GM19193 (cell line): ENCODE measurements around the gene TSPAN8.

Experiments used
- POLR2A ChIP-seq: IDR thresholded peaks from 4 replicates; pipeline ENCODE4 v1.6.1; 2011; ENCODE audit not compliant: insufficient read depth, insufficient read length; ENCODE audit errors: extremely low read depth

The TSPAN8 gene

GRCh38 chr12:71139153-71139735 is 18.6 kb downstream of the TSPAN8 start:
- TF ChIP-seq POLR2A, result no peak

GRCh38 chr12:71138011-71138410 is 19.8 kb downstream of the TSPAN8 start:
- TF ChIP-seq POLR2A, result no peak

DNA sequence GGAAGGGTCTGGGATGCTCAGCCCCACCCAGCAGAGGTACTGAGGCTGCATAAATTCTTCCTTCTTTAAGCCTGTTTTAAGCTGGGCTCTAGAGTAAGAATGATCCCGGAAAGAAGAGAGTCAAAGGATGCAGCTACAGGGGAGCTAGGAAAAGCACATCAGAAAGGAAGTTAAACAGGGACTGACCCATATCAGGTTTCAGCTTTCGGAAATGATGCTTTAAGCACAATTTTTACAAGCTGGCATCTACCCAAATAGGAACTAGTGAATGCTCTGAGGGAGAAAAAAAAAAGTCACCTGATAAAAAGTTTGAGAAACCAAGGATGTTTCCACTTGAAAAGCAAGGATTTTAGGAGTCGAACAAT is 22.0 kb downstream of the TSPAN8 start:
- no peak for TF ChIP-seq POLR2A

GRCh38 chr12:71135077-71135811 is 22.6 kb downstream of the TSPAN8 start:
- TF ChIP-seq POLR2A, result no peak

DNA sequence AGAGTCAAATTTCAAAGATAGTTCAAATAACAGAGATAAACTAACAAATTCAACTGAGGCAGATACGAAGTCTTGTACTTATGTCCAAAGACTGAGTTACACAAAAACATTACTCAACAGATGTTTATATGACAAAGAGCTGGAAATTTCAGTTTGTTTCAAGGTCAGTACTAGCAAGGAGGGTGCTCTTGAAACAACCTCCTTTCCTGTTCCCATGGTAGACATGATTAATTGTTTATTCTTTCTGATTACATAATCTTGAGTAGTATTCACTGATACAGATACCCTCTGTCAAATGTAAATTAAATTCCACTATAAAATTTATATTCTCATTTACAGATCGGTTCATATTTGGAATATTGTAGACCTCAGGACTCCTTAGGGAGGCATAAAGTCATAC is 23.4 kb downstream of the TSPAN8 start:
- TF ChIP-seq POLR2A, result no peak

GRCh38 chr12:71130521-71131069 is 27.2 kb downstream of the TSPAN8 start:
- TF ChIP-seq POLR2A, result no peak

DNA sequence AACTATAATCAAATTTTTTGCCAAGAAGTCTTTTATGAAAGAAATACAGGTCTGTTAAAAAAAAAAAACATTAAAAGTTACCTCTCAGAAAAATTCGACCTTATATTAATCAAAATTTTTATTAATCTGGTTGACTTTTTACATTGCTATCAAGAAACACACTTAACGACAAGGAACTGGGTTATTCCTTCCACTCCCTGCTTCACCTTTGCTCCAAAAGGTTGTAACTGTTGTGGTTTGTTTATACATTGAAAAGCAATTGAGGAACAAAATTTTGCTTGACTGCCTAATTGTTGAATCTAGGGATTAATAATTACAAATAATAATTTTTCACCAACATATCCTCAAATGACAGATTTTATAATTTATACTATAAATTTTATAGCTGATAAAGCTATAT is 28.4 kb downstream of the TSPAN8 start:
- no peak for TF ChIP-seq POLR2A

- TF ChIP-seq POLR2A, result no peak
These were observed 29.5 kb downstream of the TSPAN8 start for GRCh38 chr12:71128191-71128788.

DNA sequence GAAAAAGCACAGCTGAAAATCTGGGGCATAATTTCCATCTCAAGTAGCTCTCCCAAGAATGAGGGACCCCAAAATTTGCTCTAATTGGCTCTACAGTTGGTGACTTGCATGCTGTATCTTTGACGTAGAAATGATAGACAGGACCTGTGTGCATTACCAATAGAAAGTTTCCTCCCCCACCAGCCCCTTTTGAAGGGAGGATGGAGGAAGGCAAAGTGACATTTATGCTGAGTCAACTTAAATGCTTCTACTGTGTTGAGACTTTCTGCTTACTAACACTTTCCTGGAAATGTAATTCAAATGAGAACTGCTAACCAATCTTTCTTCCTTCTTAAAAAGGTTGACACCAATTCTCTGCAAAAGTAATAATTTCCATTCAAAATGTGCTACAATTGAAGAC is 31.9 kb downstream of the TSPAN8 start:
- no peak for TF ChIP-seq POLR2A

DNA sequence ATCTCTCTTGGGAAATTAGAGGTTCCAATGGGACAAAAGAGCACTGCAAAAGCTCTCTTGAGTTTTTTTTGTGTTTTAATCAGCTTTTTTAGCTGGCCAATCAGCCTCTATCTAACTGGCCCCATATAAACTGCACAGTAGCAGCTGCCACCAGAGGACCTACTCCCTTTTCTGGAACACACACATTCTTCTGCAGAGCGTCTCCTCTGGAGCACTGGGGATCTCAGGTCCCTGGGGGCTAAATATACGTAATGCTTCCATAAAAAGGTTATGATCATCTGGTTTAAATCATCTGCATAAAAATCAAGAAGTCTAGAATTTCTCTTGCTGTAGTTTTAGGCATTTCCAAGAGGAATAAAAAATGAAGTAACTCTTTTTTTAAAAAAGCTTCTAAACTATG is 32.3 kb downstream of the TSPAN8 start:
- TF ChIP-seq POLR2A, result no peak

DNA sequence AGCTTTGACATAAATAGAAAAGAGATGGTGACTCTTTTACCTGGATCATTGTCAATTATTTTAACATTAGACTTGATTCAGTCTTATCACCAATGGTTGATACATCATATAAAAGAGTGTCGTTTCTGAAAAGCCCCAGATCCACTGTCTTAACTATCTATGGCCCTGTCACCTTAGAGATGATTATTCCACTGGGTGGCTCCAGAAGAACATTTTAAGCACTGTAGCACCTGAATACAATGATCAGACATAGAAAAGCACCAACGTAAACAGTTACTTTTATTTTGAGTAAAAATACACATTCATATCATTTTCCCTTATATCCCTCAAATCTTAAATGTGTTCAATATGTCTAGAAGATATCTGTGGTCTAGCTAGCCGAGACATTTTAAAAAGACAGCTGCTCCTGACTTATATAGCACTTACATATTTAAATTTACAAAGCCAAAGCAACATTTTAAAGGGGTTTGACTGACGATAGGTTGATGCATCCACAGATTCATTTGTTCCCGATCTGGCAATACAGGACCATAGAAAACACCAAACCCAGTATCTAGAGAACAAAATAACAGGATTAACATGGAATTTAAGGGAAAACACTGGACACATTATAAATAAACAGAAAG is 32.9 kb downstream of the TSPAN8 start:
- TF ChIP-seq POLR2A, result no peak

- no peak for TF ChIP-seq POLR2A
These were observed 48.0 kb downstream of the TSPAN8 start for GRCh38 chr12:71109834-71110233.

DNA sequence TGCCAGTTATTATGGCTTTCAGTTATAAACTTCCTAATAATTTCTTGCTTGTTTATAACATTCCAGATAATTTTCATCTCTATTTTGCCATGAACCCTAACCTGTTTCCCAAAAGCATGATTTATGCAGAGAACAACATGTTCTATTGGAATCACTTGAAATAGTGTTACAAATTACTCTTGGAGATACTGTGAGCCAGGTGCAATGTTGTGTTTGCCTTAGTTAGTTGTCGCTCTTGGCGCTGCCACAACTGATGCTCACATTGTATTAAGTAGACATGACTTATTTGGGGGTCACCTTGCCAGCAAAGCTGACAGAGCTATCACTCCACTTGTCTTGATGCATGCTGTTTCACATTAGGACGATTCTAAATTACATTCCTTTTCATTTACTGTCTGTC is 49.4 kb downstream of the TSPAN8 start:
- no peak for TF ChIP-seq POLR2A

- TF ChIP-seq POLR2A, result no peak
These were observed 49.9 kb downstream of the TSPAN8 start for GRCh38 chr12:71107936-71108335.

- TF ChIP-seq POLR2A, result no peak
These were observed 51.8 kb downstream of the TSPAN8 start for GRCh38 chr12:71105956-71106355.

DNA sequence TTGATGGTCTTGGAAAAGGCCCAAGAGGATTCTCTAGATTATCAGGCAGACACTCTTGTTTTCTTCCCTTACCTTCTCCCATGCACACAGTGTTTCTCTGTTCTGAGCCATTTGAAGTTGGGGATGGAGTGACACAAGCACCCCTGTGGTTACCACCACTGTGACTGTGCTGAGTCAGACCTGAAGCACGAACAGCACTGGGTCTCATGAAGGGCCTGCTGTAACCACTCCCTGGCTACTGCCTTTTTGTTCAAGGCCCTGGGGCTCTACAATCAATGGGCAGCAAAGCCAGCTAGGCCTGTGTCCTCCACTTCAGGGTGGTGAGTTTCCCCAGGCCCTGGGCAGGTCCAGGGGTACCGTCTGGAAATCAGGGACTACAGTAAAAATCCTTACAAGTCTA is 65.5 kb downstream of the TSPAN8 start:
- TF ChIP-seq POLR2A, result no peak

- no peak for TF ChIP-seq POLR2A
These were observed 66.8 kb downstream of the TSPAN8 start for GRCh38 chr12:71090971-71091370.

GRCh38 chr12:71085575-71085974 is 72.2 kb downstream of the TSPAN8 start:
- no peak for TF ChIP-seq POLR2A
